ENCODE measurements around the gene FAM13A.

- TF ChIP-seq CTCF (IDR thresholded peaks at IDR 0.05) (no peak), POLR2A (IDR thresholded peaks at IDR 0.05) (no peak)
Observed at GRCh38 chr4:88940506-88940905, 116.5 kb downstream of the FAM13A start.

All from prostate gland (tissue), 2 donors.